MCF 10A (cell line): Measurements from ENCODE around the gene DNAI1. TPM values are rescaled to one million over a fixed set of nuclear protein-coding genes. Genes with fewer than 3 reads are reported as not detected.

ENCODE experiments used
- BruUV-seq: library from RNA; stranded (reverse); fragments of 400-500 nt; replicated peaks from 2 replicates; lab custom pipeline; 2021; lab: Mats Ljungman, UMichigan
- CTCF ChIA-PET: fragments of 300-600 bp; sonication (Branson Sonifier 250); formaldehyde crosslinking; extraction: SDS; loops from one replicate; lab custom pipeline; 2021; ENCODE audit warnings: antibody characterized with exemption, inconsistent platforms; lab: Yijun Ruan, JAX
- POLR2A ChIA-PET: fragments of 300-600, 350-650 bp; sonication (Branson Sonifier 250); formaldehyde crosslinking; extraction: SDS; loops from one replicate; lab custom pipeline; 2020; ENCODE audit warnings: antibody characterized with exemption, inconsistent platforms; lab: Yijun Ruan, JAX
- DNase-seq: peaks from one replicate; pipeline ENCODE4 v3.0.0-alpha.2; 2018; ENCODE audit not compliant: unreplicated experiment
- H3K27ac Mint-ChIP-seq: one replicate; pipeline ENCODE4 v1.8.0; 2022; ENCODE audit warnings: mild to moderate bottlenecking, low read depth, mixed read lengths; ENCODE audit not compliant: unreplicated experiment
- H3K27me3 Mint-ChIP-seq: one replicate; pipeline ENCODE4 v1.8.0; 2022; ENCODE audit warnings: mixed read lengths; ENCODE audit not compliant: insufficient read depth, unreplicated experiment
- H3K36me3 Mint-ChIP-seq: one replicate; pipeline ENCODE4 v1.8.0; 2022; ENCODE audit warnings: mild to moderate bottlenecking, moderate library complexity, mixed read lengths; ENCODE audit not compliant: insufficient read depth, unreplicated experiment
- H3K4me1 Mint-ChIP-seq: one replicate; pipeline ENCODE4 v1.8.0; 2022; ENCODE audit warnings: mixed read lengths; ENCODE audit not compliant: insufficient read depth, unreplicated experiment
- H3K4me3 Mint-ChIP-seq: one replicate; pipeline ENCODE4 v1.8.0; 2022; ENCODE audit warnings: mild to moderate bottlenecking, moderate library complexity, mixed read lengths; ENCODE audit not compliant: unreplicated experiment
- H3K9me3 Mint-ChIP-seq: one replicate; pipeline ENCODE4 v1.8.0; 2022; ENCODE audit warnings: mixed read lengths; ENCODE audit not compliant: unreplicated experiment
- intact Hi-C: fragments of 100-400 bp; cut with micrococcal nuclease; formaldehyde crosslinking; loops from 2 replicates; pipeline ENCODE4 v1.14.1; 2022
- total RNA-seq: library from RNA; stranded (reverse); gene quantifications from 2 replicates; pipeline ENCODE4 v1.2.3, GENCODE V29; 2022
- TF ChIP-seq, protein P1 (sequence below): fragments of 200-600 bp; IDR thresholded peaks from one replicate; pipeline ENCODE4 v1.8.0; 2022; ENCODE audit warnings: antibody characterized with exemption, mild to moderate bottlenecking; ENCODE audit not compliant: unreplicated experiment

Gene DNAI1
- total RNA-seq, 1 experiment from 2014 or later, result not detected

DNA sequence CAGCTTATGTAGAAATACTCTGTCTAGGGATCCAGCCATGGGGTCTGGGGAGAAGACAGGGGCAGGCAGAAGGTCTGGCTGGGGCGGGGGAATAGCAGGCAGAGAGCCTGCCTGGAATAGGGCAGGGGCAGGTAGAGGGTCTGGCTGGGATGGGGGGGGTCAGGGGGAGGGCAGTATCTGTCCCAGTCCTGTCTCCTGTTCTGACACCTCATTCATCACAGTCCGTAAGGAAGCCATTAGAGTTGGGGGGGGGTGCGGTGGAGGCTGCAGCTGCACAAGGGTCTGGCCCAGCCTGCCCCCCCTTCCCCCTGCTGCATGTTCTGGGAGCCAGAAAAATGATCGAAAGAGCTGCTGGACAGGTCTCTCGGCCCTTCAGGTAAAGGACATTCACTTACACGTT lies 98.3 kb downstream of the DNAI1 start:
- Mint-ChIP-seq H3K27ac (no peak overlapping the region), H3K36me3 (no peaks in the 10 kb centered on the region), H3K27me3 (peaks cover 13% of the 10 kb centered on the region), H3K4me1 (peaks cover 7% of the 10 kb centered on the region), H3K9me3 (no peaks in the 10 kb centered on the region), H3K4me3 (no peak overlapping the region)
- intact Hi-C loops, result no loop called here
- TF ChIP-seq, protein P1, sequence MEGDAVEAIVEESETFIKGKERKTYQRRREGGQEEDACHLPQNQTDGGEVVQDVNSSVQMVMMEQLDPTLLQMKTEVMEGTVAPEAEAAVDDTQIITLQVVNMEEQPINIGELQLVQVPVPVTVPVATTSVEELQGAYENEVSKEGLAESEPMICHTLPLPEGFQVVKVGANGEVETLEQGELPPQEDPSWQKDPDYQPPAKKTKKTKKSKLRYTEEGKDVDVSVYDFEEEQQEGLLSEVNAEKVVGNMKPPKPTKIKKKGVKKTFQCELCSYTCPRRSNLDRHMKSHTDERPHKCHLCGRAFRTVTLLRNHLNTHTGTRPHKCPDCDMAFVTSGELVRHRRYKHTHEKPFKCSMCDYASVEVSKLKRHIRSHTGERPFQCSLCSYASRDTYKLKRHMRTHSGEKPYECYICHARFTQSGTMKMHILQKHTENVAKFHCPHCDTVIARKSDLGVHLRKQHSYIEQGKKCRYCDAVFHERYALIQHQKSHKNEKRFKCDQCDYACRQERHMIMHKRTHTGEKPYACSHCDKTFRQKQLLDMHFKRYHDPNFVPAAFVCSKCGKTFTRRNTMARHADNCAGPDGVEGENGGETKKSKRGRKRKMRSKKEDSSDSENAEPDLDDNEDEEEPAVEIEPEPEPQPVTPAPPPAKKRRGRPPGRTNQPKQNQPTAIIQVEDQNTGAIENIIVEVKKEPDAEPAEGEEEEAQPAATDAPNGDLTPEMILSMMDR, result no peak
- no peak for DNase-seq
- CTCF ChIA-PET, result interaction anchor here (1.4 to 2.8 kb wide), 3 partner anchors 9 to 46 kb away, joined by 4 to 12 read pairs (median 8); no protein-coding TSS in a partner anchor
- no TSS peak for BruUV-seq
- POLR2A ChIA-PET, result no interaction called here

DNA sequence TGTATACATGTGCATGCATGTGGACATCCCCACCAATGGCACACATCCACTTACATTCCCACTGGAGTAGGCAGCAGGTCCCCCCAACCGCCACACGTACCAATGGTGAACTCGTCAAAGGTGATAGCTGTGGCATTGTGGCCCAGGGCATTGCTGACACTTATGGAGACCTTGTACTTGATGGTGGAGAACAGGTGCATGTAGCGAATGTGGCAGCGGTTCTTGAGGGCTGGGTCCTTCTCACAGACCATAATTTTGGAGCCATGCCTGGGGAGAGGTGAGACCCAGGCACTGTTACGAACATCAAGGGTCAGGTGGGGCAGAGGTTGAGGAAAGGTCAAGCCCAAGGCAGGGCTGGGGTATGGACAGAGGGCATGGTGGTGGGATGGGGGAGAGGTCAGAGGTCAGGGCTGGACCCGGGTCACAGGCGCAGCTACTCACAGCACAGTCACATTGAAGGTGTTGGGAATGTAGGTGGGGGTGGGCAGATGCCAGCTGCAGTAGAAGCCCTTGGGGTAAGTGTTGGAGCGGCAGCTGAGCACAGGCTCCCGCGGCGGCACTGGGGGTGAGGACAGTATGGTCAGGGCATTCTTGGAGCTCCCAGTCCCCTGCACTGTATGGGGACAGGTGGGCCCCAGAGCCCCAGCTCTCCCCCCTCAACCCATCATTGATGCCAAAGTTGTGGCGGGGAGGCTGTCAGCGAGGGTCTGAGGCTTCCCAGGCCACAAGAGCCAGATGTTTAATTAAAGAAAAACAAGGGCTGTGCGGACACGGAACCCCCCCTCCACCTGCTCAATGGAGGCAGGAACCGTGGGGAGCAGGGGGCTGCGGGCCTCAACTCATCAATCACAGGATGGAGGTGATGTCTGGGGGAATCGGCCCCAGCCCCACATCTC lies 99.1 kb downstream of the DNAI1 start:
- ChIA-PET POLR2A (no interaction called here), CTCF (interaction anchor here (0.5 to 2.8 kb wide), 4 partner anchors 10 to 547 kb away, joined by 3 to 12 read pairs (median 6); no protein-coding TSS in a partner anchor)
- Mint-ChIP-seq H3K4me3 (no peak overlapping the region), H3K27ac (no peak overlapping the region), H3K9me3 (no peaks in the 10 kb centered on the region), H3K27me3 (peaks cover 16% of the 10 kb centered on the region), H3K4me1 (peaks cover 7% of the 10 kb centered on the region), H3K36me3 (no peaks in the 10 kb centered on the region)
- TF ChIP-seq, protein P1, result no peak
- DNase-seq, result no peak
- BruUV-seq, result no TSS peak
- intact Hi-C loops, result no loop called here

DNA sequence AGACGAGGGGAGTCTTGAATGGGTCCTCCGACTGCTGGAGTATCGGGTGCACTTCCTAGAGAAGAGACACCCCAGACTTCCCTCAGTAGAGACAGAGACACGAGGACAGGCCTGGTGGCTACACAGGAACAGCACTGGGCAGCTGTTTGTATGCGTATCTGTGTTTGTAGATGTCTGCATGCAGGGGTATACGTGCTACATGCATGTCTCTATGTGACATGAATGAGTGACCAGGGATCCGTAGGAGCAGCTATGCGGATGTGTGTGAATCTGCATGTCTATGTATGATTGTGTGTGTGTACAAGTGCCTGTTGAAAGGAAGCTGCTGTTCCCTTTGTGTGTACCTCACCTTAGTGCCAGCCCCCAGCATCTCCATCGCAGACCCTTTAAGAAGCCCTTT lies 99.8 kb downstream of the DNAI1 start:
- no peaks in the 10 kb centered on the region for H3K36me3 Mint-ChIP-seq
- no TSS peak for BruUV-seq
- H3K27ac Mint-ChIP-seq, result no peak overlapping the region
- peaks cover 23% of the 10 kb centered on the region for H3K27me3 Mint-ChIP-seq
- ChIA-PET POLR2A (no interaction called here), CTCF (interaction anchor here (1.4 to 2.8 kb wide), 3 partner anchors 11 to 45 kb away, joined by 4 to 12 read pairs (median 8); no protein-coding TSS in a partner anchor)
- TF ChIP-seq, protein P1, result no peak
- H3K4me3 Mint-ChIP-seq, result no peak overlapping the region
- peaks cover 7% of the 10 kb centered on the region for H3K4me1 Mint-ChIP-seq
- intact Hi-C loops, result no loop called here
- no peak for DNase-seq
- no peaks in the 10 kb centered on the region for H3K9me3 Mint-ChIP-seq

DNA sequence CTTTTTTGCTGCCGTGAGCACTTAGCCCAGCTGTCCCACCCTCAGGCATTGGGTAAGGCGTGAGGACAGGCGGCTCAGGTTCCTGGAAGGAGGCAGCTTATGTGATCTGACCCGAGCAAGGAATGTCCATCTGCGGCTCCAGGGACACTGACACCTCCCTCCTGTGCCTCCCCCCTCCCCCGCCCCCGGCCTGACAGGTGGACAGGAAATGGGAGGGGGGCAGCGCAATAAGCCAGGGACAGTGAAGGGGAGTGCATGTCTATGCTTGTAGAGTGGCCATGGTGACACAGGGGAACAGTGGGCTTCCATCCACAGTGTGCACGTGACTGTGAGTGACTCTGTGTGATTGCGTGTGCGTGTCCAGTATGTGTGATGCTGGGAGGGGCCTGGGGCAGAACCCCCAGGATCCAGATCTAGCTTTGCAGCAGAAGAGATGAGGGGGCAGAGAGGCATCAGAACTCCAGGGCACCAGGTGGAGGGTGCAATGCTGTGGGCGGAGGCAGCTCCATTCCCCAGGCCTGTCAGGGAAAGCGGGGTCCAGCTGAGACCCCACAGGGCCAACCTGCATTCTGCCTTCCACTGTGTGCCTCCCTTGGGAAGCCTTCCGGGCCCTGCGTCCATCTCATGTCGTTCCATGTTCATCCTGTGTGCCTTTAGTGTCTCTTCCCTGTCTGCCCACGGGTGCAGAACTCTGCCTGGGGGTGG lies 100.5 kb downstream of the DNAI1 start:
- Mint-ChIP-seq H3K27me3 (peaks cover 30% of the 10 kb centered on the region), H3K36me3 (no peaks in the 10 kb centered on the region), H3K27ac (no peak overlapping the region), H3K4me3 (no peak overlapping the region), H3K4me1 (peaks cover 7% of the 10 kb centered on the region), H3K9me3 (no peaks in the 10 kb centered on the region)
- intact Hi-C loops, result no loop called here
- no peak for DNase-seq
- CTCF ChIA-PET, result interaction anchor here (0.6 to 1.6 kb wide), 2 partner anchors 32 to 81 kb away, joined by 4 to 10 read pairs; no protein-coding TSS in a partner anchor
- no TSS peak for BruUV-seq
- TF ChIP-seq, protein P1, result no peak
- POLR2A ChIA-PET, result no interaction called here
